ENCODE data around the gene CCR6. TPM values are rescaled to one million over a fixed set of nuclear protein-coding genes. Genes with fewer than 3 reads are reported as not detected.
"Not testable (repeated sequence)": the region's sequence is repeated elsewhere in the genome, so short reads cannot be mapped to it uniquely, and the experiment has no call there.

The CCR6 gene
- total and polyA plus RNA-seq, 2 donors = 0.20 TPM; not detected in 1

- WGBS = 63% methylated on average over 3 of the region's 3 CpGs
- no peaks in the 10 kb centered on the region for H3K4me1 ChIP-seq (ENCODE audit: insufficient read depth)
- DNase-seq (ENCODE audit: extremely low spot score) = no peak
- no peak overlapping the region for H3K4me3 ChIP-seq (ENCODE audit: low read depth, low read length)
- no peaks in the 10 kb centered on the region for H3K36me3 ChIP-seq (ENCODE audit: insufficient read depth)
- no peak overlapping the region for H3K27ac ChIP-seq (ENCODE audit: low read depth)
Observed at GRCh38 chr6:167164261-167164660, 41.4 kb downstream of the CCR6 start.

GRCh38 chr6:167165858-167166471, 43.1 kb downstream of the CCR6 start:
- no peak for DNase-seq (ENCODE audit: extremely low spot score)
- Histone ChIP-seq H3K4me1 (ENCODE audit: insufficient read depth) (no peaks in the 10 kb centered on the region), H3K36me3 (ENCODE audit: insufficient read depth) (no peaks in the 10 kb centered on the region), H3K27ac (ENCODE audit: low read depth) (no peak overlapping the region), H3K4me3 (ENCODE audit: low read depth, low read length) (no peak overlapping the region)
- WGBS = 92% methylated on average over 2 of the region's 2 CpGs

GRCh38 chr6:167167699-167168098, 44.8 kb downstream of the CCR6 start:
- H3K27ac ChIP-seq (ENCODE audit: low read depth); H3K4me3 ChIP-seq (ENCODE audit: low read depth, low read length); DNase-seq (ENCODE audit: extremely low spot score); H3K4me1 ChIP-seq (ENCODE audit: insufficient read depth); H3K36me3 ChIP-seq (ENCODE audit: insufficient read depth): not testable (repeated sequence)
- WGBS = 84% methylated on average over 8 of the region's 10 CpGs

- H3K36me3 ChIP-seq (ENCODE audit: insufficient read depth); H3K4me1 ChIP-seq (ENCODE audit: insufficient read depth); H3K4me3 ChIP-seq (ENCODE audit: low read depth, low read length); DNase-seq (ENCODE audit: extremely low spot score); H3K27ac ChIP-seq (ENCODE audit: low read depth): not testable (repeated sequence)
- WGBS = 75% methylated on average over 13 of the region's 16 CpGs
Observed at GRCh38 chr6:167168296-167168695, 45.4 kb downstream of the CCR6 start.

- not testable (repeated sequence) for H3K36me3 ChIP-seq (ENCODE audit: insufficient read depth); H3K27ac ChIP-seq (ENCODE audit: low read depth); DNase-seq (ENCODE audit: extremely low spot score); H3K4me3 ChIP-seq (ENCODE audit: low read depth, low read length); H3K4me1 ChIP-seq (ENCODE audit: insufficient read depth)
- 81% methylated on average over 3 of the region's 13 CpGs for WGBS
Observed at GRCh38 chr6:167169867-167170266, 47.0 kb downstream of the CCR6 start.

GRCh38 chr6:167171300-167171699, 48.4 kb downstream of the CCR6 start:
- DNase-seq (ENCODE audit: extremely low spot score); H3K4me3 ChIP-seq (ENCODE audit: low read depth, low read length); H3K36me3 ChIP-seq (ENCODE audit: insufficient read depth); H3K27ac ChIP-seq (ENCODE audit: low read depth); H3K4me1 ChIP-seq (ENCODE audit: insufficient read depth): not testable (repeated sequence)
- 92% methylated on average over 11 of the region's 11 CpGs for WGBS

- not testable (repeated sequence) for H3K4me1 ChIP-seq (ENCODE audit: insufficient read depth); H3K27ac ChIP-seq (ENCODE audit: low read depth); H3K36me3 ChIP-seq (ENCODE audit: insufficient read depth); H3K4me3 ChIP-seq (ENCODE audit: low read depth, low read length); DNase-seq (ENCODE audit: extremely low spot score)
- 86% methylated on average over 13 of the region's 13 CpGs for WGBS
Observed at GRCh38 chr6:167172011-167172410, 49.1 kb downstream of the CCR6 start.

GRCh38 chr6:167177271-167177670, 54.4 kb downstream of the CCR6 start:
- WGBS = 88% methylated on average over 14 of the region's 14 CpGs
- H3K36me3 ChIP-seq (ENCODE audit: insufficient read depth); H3K4me3 ChIP-seq (ENCODE audit: low read depth, low read length); H3K4me1 ChIP-seq (ENCODE audit: insufficient read depth); DNase-seq (ENCODE audit: extremely low spot score); H3K27ac ChIP-seq (ENCODE audit: low read depth): not testable (repeated sequence)

GRCh38 chr6:167178896-167179655, 56.2 kb downstream of the CCR6 start:
- not testable (repeated sequence) for H3K4me3 ChIP-seq (ENCODE audit: low read depth, low read length); H3K27ac ChIP-seq (ENCODE audit: low read depth); H3K4me1 ChIP-seq (ENCODE audit: insufficient read depth); H3K36me3 ChIP-seq (ENCODE audit: insufficient read depth); DNase-seq (ENCODE audit: extremely low spot score)
- WGBS = 90% methylated on average over 26 of the region's 31 CpGs

GRCh38 chr6:167180086-167180485, 57.2 kb downstream of the CCR6 start:
- not testable (repeated sequence) for H3K4me3 ChIP-seq (ENCODE audit: low read depth, low read length); H3K27ac ChIP-seq (ENCODE audit: low read depth); H3K36me3 ChIP-seq (ENCODE audit: insufficient read depth); H3K4me1 ChIP-seq (ENCODE audit: insufficient read depth); DNase-seq (ENCODE audit: extremely low spot score)
- 84% methylated on average over 6 of the region's 8 CpGs for WGBS

- not testable (repeated sequence) for H3K4me3 ChIP-seq (ENCODE audit: low read depth, low read length); DNase-seq (ENCODE audit: extremely low spot score); H3K4me1 ChIP-seq (ENCODE audit: insufficient read depth); H3K27ac ChIP-seq (ENCODE audit: low read depth); H3K36me3 ChIP-seq (ENCODE audit: insufficient read depth)
- no CpG with 5 or more reads among the region's 6 CpGs for WGBS
Observed at GRCh38 chr6:167181351-167181750, 58.5 kb downstream of the CCR6 start.

GRCh38 chr6:167182913-167183314, 60.0 kb downstream of the CCR6 start:
- not testable (repeated sequence) for H3K4me3 ChIP-seq (ENCODE audit: low read depth, low read length); DNase-seq (ENCODE audit: extremely low spot score); H3K27ac ChIP-seq (ENCODE audit: low read depth); H3K4me1 ChIP-seq (ENCODE audit: insufficient read depth); H3K36me3 ChIP-seq (ENCODE audit: insufficient read depth)
- 9% methylated on average over 4 of the region's 8 CpGs for WGBS

GRCh38 chr6:167185101-167185500, 62.2 kb downstream of the CCR6 start:
- H3K36me3 ChIP-seq (ENCODE audit: insufficient read depth); DNase-seq (ENCODE audit: extremely low spot score); H3K4me1 ChIP-seq (ENCODE audit: insufficient read depth); H3K4me3 ChIP-seq (ENCODE audit: low read depth, low read length); H3K27ac ChIP-seq (ENCODE audit: low read depth): not testable (repeated sequence)
- WGBS = 71% methylated on average over 3 of the region's 3 CpGs

GRCh38 chr6:167187275-167187674, 64.4 kb downstream of the CCR6 start:
- 76% methylated on average over 9 of the region's 9 CpGs for WGBS
- not testable (repeated sequence) for DNase-seq (ENCODE audit: extremely low spot score); H3K36me3 ChIP-seq (ENCODE audit: insufficient read depth); H3K4me3 ChIP-seq (ENCODE audit: low read depth, low read length); H3K27ac ChIP-seq (ENCODE audit: low read depth); H3K4me1 ChIP-seq (ENCODE audit: insufficient read depth)

Measured in urinary bladder (tissue), 4 donors.